KMS-11 (cell line): Measurements from ENCODE around the gene TULP1.

Experiments used
- H2AFZ ChIP-seq: fragments of 200-600 bp; sonication (generic); 2 replicates; pipeline ENCODE4 v1.6.1; 2016; ENCODE audit warnings: antibody characterized with exemption, mixed run types, low read depth
- H3K27ac ChIP-seq: fragments of 200-600 bp; sonication (generic); 2 replicates; pipeline ENCODE4 v1.6.1; 2016; ENCODE audit warnings: mild to moderate bottlenecking, mixed run types
- H3K27me3 ChIP-seq: fragments of 200-600 bp; sonication (generic); 2 replicates; pipeline ENCODE4 v1.6.1; 2017; ENCODE audit warnings: mild to moderate bottlenecking, low read depth, mixed run types, moderate library complexity; ENCODE audit not compliant: insufficient read depth
- H3K36me3 ChIP-seq: fragments of 200-600 bp; sonication (generic); 2 replicates; pipeline ENCODE4 v1.6.1; 2017; ENCODE audit warnings: mild to moderate bottlenecking, mixed run types; ENCODE audit not compliant: insufficient read depth
- H3K4me1 ChIP-seq: fragments of 200-600 bp; sonication (generic); 2 replicates; pipeline ENCODE4 v1.6.1; 2016; ENCODE audit warnings: mild to moderate bottlenecking, low read depth, mixed run types; ENCODE audit not compliant: poor library complexity, severe bottlenecking
- H3K4me2 ChIP-seq: fragments of 200-600 bp; sonication (generic); 2 replicates; pipeline ENCODE4 v1.7.0; 2016; ENCODE audit warnings: mild to moderate bottlenecking, mixed run types
- H3K4me3 ChIP-seq: fragments of 200-600 bp; sonication (generic); IDR thresholded peaks from 2 replicates; pipeline ENCODE4 v1.6.1; 2017; ENCODE audit warnings: low read depth, low read length, mixed read lengths; ENCODE audit not compliant: insufficient read depth
- H3K79me2 ChIP-seq: fragments of 200-600 bp; sonication (generic); 2 replicates; pipeline ENCODE4 v1.6.1; 2016; ENCODE audit warnings: low read depth, mixed run types; ENCODE audit not compliant: insufficient read depth
- H3K9ac ChIP-seq: fragments of 200-600 bp; sonication (generic); 2 replicates; pipeline ENCODE4 v1.6.1; 2016; ENCODE audit warnings: mild to moderate bottlenecking, mixed run types
- H4K20me1 ChIP-seq: fragments of 200-600 bp; sonication (generic); 2 replicates; pipeline ENCODE4 v1.6.1; 2016; ENCODE audit warnings: mild to moderate bottlenecking, mixed run types; ENCODE audit not compliant: insufficient read depth
- CTCF ChIP-seq: fragments of 200-600 bp; sonication (generic); conservative IDR thresholded peaks from 2 replicates; pipeline ENCODE4 v1.6.1; 2017; ENCODE audit warnings: low read depth, mild to moderate bottlenecking, antibody characterized with exemption, low read length, moderate library complexity, mixed read lengths

The TULP1 gene

GRCh38 chr6:35473075-35473849 lies 39.4 kb downstream of the TULP1 start:
- H3K27ac ChIP-seq = peak overlapping the region; percentile 22; the same call in 1 of the 2 replicates
- peaks cover 33% of the 10 kb centered on the region for H4K20me1 ChIP-seq
- no peak overlapping the region for H3K4me3 ChIP-seq
- H2AFZ ChIP-seq = no peak overlapping the region
- peaks cover 17% of the 10 kb centered on the region for H3K4me1 ChIP-seq
- no peak overlapping the region for H3K4me2 ChIP-seq
- no peak overlapping the region for H3K9ac ChIP-seq
- no peak for TF ChIP-seq CTCF
- peaks cover 33% of the 10 kb centered on the region for H3K79me2 ChIP-seq
- H3K27me3 ChIP-seq = no peaks in the 10 kb centered on the region; the same call in 1 of the 2 replicates
- peaks cover 30% of the 10 kb centered on the region for H3K36me3 ChIP-seq

- no peaks in the 10 kb centered on the region; the same call in 1 of the 2 replicates for H3K27me3 ChIP-seq
- H3K9ac ChIP-seq = no peak overlapping the region
- H3K4me1 ChIP-seq = peaks cover 24% of the 10 kb centered on the region
- peaks cover 33% of the 10 kb centered on the region for H3K79me2 ChIP-seq
- peaks cover 33% of the 10 kb centered on the region for H4K20me1 ChIP-seq
- H3K4me3 ChIP-seq = no peak overlapping the region
- H3K4me2 ChIP-seq = no peak overlapping the region
- peak overlapping the region; percentile 27; the same call in 1 of the 2 replicates for H3K27ac ChIP-seq
- H3K36me3 ChIP-seq = peaks cover 30% of the 10 kb centered on the region
- TF ChIP-seq CTCF = no peak
- H2AFZ ChIP-seq = no peak overlapping the region
These were observed 40.8 kb downstream of the TULP1 start for GRCh38 chr6:35471836-35472345.

DNA sequence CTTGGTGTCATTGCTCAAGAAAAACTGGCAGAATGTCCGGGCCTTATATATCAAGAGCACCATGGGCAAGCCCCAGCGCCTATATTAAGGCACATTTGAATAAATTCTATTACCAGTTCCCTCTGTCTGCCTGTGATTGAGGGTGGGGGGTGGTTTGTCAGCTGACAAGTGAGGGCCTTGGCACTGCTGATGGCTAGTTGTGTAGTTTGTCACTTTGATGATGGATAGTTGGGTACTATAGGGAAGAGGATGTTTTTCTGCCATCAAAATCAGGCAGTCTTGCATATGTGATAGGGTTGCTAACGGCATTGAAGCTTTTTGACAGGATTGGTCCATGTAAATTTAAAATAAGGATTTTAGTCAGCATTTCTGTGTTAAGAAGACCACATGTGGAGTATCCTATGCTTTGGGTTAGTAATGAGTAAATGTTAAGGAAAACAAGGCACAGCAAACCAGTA lies 42.0 kb downstream of the TULP1 start:
- H3K79me2 ChIP-seq = peaks cover 33% of the 10 kb centered on the region
- no peaks in the 10 kb centered on the region; the same call in 1 of the 2 replicates for H3K27me3 ChIP-seq
- peak overlapping the region; percentile 65 for H3K4me2 ChIP-seq
- peak overlapping the region; percentile 42; the same call in 1 of the 2 replicates for H3K27ac ChIP-seq
- no peak overlapping the region for H2AFZ ChIP-seq
- H3K4me1 ChIP-seq = peaks cover 24% of the 10 kb centered on the region
- H3K36me3 ChIP-seq = peaks cover 30% of the 10 kb centered on the region
- peaks cover 33% of the 10 kb centered on the region for H4K20me1 ChIP-seq
- H3K4me3 ChIP-seq = no peak overlapping the region
- peak overlapping the region; percentile 100; the same call in 1 of the 2 replicates for H3K9ac ChIP-seq
- no peak for TF ChIP-seq CTCF

DNA sequence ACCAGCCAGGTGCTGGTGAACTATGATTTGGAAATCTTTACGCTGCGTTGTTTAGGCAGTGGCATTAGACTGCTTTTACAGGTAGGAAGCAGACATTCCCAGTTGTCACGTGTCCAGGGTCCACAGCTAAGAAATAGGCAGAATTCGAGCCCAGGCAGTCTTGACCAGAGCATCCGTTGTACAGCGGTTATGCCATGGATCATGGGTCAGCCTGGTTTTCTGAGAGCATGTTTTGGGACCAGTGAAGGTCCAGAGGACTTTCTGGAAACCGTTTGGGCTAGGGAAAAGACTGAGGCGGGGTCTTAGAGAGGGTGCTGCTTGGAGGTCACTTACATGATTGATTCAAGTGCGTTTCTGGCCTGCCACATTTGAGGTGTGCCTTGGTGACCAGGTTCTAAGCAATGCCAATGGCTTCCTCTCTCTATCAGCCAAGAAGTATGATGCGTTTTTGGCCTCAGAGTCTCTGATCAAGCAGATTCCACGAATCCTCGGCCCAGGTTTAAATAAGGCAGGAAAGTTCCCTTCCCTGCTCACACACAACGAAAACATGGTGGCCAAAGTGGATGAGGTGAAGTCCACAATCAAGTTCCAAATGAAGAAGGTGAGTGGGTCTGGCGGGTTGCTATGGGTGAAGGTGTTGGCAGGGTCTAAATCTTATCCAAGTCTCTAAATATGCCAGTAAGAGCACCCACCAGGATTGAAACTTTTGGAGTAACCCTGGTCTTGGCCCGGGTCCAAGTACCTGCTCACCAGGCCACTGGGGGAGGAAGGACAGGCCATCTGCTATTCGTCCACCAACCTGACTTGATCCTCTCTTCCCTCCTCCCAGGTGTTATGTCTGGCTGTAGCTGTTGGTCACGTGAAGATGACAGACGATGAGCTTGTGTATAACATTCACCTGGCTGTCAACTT lies 42.7 kb downstream of the TULP1 start:
- H4K20me1 ChIP-seq = peaks cover 33% of the 10 kb centered on the region
- H2AFZ ChIP-seq = no peak overlapping the region
- no peak overlapping the region for H3K4me3 ChIP-seq
- H3K27me3 ChIP-seq = no peaks in the 10 kb centered on the region; the same call in 1 of the 2 replicates
- peaks cover 33% of the 10 kb centered on the region for H3K79me2 ChIP-seq
- peak overlapping the region; percentile 65 for H3K4me2 ChIP-seq
- peaks cover 30% of the 10 kb centered on the region for H3K36me3 ChIP-seq
- TF ChIP-seq CTCF = no peak
- H3K27ac ChIP-seq = peak overlapping the region; percentile 98
- peaks cover 24% of the 10 kb centered on the region for H3K4me1 ChIP-seq
- H3K9ac ChIP-seq = peak overlapping the region; percentile 100
